ENCODE results near the gene TEX48. TPM values are rescaled to one million over a fixed set of nuclear protein-coding genes. Genes with fewer than 3 reads are reported as not detected.

Gene TEX48
- total RNA-seq, 4 donors from 2014 or later: not detected

DNA sequence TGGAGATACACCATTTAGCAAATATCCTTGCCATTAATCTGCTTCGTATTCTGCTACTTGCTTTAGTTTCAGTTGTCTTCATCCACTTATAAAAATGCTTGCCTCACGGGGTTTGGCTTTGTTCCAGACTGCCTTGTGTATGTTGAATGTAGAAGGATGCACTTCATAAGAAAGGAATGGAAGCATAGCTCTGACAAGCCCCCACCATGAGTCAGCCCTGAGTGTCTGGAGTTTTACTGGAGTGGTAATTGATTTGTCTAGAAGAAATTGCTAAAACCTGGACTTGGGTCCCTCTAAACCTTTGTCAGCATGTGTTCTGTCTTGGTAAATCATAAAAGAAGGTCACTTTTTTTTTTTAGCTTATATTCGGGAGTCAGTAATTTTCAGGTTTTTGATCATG lies 4.6 kb downstream of the TEX48 start:
- TF ChIP-seq, protein P1, sequence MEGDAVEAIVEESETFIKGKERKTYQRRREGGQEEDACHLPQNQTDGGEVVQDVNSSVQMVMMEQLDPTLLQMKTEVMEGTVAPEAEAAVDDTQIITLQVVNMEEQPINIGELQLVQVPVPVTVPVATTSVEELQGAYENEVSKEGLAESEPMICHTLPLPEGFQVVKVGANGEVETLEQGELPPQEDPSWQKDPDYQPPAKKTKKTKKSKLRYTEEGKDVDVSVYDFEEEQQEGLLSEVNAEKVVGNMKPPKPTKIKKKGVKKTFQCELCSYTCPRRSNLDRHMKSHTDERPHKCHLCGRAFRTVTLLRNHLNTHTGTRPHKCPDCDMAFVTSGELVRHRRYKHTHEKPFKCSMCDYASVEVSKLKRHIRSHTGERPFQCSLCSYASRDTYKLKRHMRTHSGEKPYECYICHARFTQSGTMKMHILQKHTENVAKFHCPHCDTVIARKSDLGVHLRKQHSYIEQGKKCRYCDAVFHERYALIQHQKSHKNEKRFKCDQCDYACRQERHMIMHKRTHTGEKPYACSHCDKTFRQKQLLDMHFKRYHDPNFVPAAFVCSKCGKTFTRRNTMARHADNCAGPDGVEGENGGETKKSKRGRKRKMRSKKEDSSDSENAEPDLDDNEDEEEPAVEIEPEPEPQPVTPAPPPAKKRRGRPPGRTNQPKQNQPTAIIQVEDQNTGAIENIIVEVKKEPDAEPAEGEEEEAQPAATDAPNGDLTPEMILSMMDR (IDR thresholded peaks at IDR 0.05): no peak
- no peak for DNase-seq (ENCODE audit: low spot score in 2 of 2)
- H3K36me3 ChIP-seq: no peaks in the 10 kb centered on the region
- WGBS, 2 donors: 37 to 42% methylated on average over 3 of the region's 3 CpGs
- no peaks in the 10 kb centered on the region for H3K4me1 ChIP-seq
- no peaks in the 10 kb centered on the region for H3K9me3 ChIP-seq
- H3K27ac ChIP-seq: no peak overlapping the region
- H3K4me3 ChIP-seq: no peak overlapping the region
- no peaks in the 10 kb centered on the region for H3K27me3 ChIP-seq

DNA sequence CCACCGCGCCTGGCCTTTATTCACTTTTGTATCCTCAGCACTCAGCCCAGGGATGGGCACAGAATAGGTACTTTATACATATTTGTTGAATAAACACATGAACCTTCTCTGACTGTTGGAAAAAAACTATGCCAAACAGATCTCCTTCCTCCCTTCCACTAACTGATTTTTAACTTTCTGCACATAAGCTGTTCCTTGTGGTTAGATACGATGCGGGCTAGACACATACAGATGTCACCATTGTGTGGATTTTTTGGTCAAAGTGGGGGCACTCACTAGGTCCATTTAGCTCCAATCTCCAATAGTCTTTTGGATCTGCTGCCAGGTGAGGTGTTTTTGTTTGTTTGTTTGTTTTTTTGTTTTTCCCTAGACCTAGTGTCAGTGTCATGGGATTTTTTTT lies 5.1 kb downstream of the TEX48 start:
- TF ChIP-seq EP300 (IDR thresholded peaks at IDR 0.05) (no peak), POLR2A (IDR thresholded peaks at IDR 0.05) (no peak)
- TF ChIP-seq, protein P1 (IDR thresholded peaks at IDR 0.05): no peak
- Histone ChIP-seq H3K9me3 (no peaks in the 10 kb centered on the region), H3K27ac (no peak overlapping the region), H3K4me3 (no peak overlapping the region), H3K27me3 (no peaks in the 10 kb centered on the region), H3K36me3 (no peaks in the 10 kb centered on the region), H3K4me1 (no peaks in the 10 kb centered on the region)
- DNase-seq (ENCODE audit: low spot score in 2 of 2): no peak
- 83 to 86% methylated on average over 4 of the region's 4 CpGs for WGBS, 2 donors

GRCh38 chr9:114674798-114675540 lies 7.0 kb downstream of the TEX48 start:
- no peak for TF ChIP-seq POLR2A (IDR thresholded peaks at IDR 0.05)
- TF ChIP-seq, protein P1 (IDR thresholded peaks at IDR 0.05): no peak
- no peak for TF ChIP-seq EP300 (IDR thresholded peaks at IDR 0.05)

GRCh38 chr9:114674076-114674797 lies 7.8 kb downstream of the TEX48 start:
- Histone ChIP-seq H3K27ac (no peak overlapping the region), H3K36me3 (no peaks in the 10 kb centered on the region), H3K4me1 (no peaks in the 10 kb centered on the region), H3K4me3 (no peak overlapping the region), H3K27me3 (no peaks in the 10 kb centered on the region), H3K9me3 (peaks cover 0 to 4% (median 0%) of the 10 kb centered on the region in 4 donors)
- TF ChIP-seq, protein P1 (IDR thresholded peaks at IDR 0.05): no peak
- no peak for TF ChIP-seq EP300 (IDR thresholded peaks at IDR 0.05)
- TF ChIP-seq POLR2A (IDR thresholded peaks at IDR 0.05): no peak
- DNase-seq (ENCODE audit: low spot score in 2 of 2): no peak
- WGBS, 2 donors: 96 to 97% methylated on average over 2 of the region's 2 CpGs

More at GRCh38 chr9:114674798-114675540, 7.0 kb downstream of the TEX48 start:
- no peak overlapping the region for H3K27ac ChIP-seq
- no peak for DNase-seq (ENCODE audit: low spot score in 2 of 2)
- no peaks in the 10 kb centered on the region for H3K4me1 ChIP-seq
- WGBS, 2 donors: 70 to 74% methylated on average over 3 of the region's 3 CpGs
- peaks cover 0 to 4% (median 0%) of the 10 kb centered on the region in 4 donors for H3K9me3 ChIP-seq
- no peak overlapping the region for H3K4me3 ChIP-seq
- no peaks in the 10 kb centered on the region for H3K36me3 ChIP-seq
- H3K27me3 ChIP-seq: no peaks in the 10 kb centered on the region

- Histone ChIP-seq H3K27me3 (no peaks in the 10 kb centered on the region), H3K27ac (no peak overlapping the region), H3K9me3 (peaks cover 0 to 4% (median 0%) of the 10 kb centered on the region in 4 donors), H3K36me3 (no peaks in the 10 kb centered on the region), H3K4me3 (no peak overlapping the region), H3K4me1 (no peaks in the 10 kb centered on the region)
- DNase-seq (ENCODE audit: low spot score in 2 of 2): no peak
- 38 to 53% methylated on average over 1 of the region's 1 CpG for WGBS, 2 donors
- TF ChIP-seq POLR2A (IDR thresholded peaks at IDR 0.05): no peak
- TF ChIP-seq, protein P1 (IDR thresholded peaks at IDR 0.05): no peak
- TF ChIP-seq EP300 (IDR thresholded peaks at IDR 0.05): no peak
These were observed 10.4 kb downstream of the TEX48 start for GRCh38 chr9:114671605-114672004.

Data from tibial nerve (tissue), 4 donors.